ENCODE results near the gene MLH3.

DNA sequence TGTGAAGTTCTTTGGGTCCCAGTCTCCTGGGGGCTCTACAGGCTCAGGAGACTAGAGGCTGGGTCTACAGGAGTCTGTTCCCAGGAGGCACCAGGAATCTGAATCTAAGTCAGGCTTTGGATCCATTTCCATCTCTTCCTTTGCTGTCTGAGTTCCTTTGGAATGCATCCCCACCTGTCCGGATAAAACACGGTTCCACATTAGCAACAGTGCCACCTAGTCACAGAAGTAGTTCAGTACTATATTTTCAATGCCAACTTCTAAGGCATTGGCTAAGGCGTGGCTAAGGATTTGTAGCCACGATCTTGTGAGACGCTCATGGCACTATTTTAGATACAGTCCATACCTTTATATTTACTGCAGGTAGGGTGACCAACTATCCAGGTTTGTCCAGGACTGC lies 33.2 kb upstream of the MLH3 start:
- TF ChIP-seq, protein P1, sequence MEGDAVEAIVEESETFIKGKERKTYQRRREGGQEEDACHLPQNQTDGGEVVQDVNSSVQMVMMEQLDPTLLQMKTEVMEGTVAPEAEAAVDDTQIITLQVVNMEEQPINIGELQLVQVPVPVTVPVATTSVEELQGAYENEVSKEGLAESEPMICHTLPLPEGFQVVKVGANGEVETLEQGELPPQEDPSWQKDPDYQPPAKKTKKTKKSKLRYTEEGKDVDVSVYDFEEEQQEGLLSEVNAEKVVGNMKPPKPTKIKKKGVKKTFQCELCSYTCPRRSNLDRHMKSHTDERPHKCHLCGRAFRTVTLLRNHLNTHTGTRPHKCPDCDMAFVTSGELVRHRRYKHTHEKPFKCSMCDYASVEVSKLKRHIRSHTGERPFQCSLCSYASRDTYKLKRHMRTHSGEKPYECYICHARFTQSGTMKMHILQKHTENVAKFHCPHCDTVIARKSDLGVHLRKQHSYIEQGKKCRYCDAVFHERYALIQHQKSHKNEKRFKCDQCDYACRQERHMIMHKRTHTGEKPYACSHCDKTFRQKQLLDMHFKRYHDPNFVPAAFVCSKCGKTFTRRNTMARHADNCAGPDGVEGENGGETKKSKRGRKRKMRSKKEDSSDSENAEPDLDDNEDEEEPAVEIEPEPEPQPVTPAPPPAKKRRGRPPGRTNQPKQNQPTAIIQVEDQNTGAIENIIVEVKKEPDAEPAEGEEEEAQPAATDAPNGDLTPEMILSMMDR (IDR thresholded peaks at IDR 0.05; ENCODE audit: low read depth, low read length): no peak
- TF ChIP-seq POLR2A (IDR thresholded peaks at IDR 0.05; ENCODE audit: extremely low read depth, insufficient read length) (no peak), MYC (IDR thresholded peaks at IDR 0.05; ENCODE audit: low read depth, low read length) (no peak)
- TF ChIP-seq, protein P2, sequence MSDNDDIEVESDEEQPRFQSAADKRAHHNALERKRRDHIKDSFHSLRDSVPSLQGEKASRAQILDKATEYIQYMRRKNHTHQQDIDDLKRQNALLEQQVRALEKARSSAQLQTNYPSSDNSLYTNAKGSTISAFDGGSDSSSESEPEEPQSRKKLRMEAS (IDR thresholded peaks at IDR 0.05; ENCODE audit: low read depth, low read length): no peak

Data from NB4 (cell line).